Endodermal cell (in vitro differentiated cells): ENCODE data around the gene AP1S1. TPM values are rescaled to one million over a fixed set of nuclear protein-coding genes. Genes with fewer than 3 reads are reported as not detected.

Experiments
- DNase-seq: peaks from one replicate; pipeline ENCODE4 v3.0.0-alpha.2; 2017
- H3K27ac ChIP-seq: 2 replicates; pipeline ENCODE4 v1.5.1; 2013; ENCODE audit warnings: mild to moderate bottlenecking, low read depth, low read length, moderate library complexity
- H3K27me3 ChIP-seq: 2 replicates; pipeline ENCODE4 v1.6.1; 2013; ENCODE audit warnings: mild to moderate bottlenecking, low read length, moderate library complexity; ENCODE audit not compliant: insufficient read depth, control insufficient read depth, poor library complexity, severe bottlenecking
- H3K36me3 ChIP-seq: 2 replicates; pipeline ENCODE4 v1.7.0; 2013; ENCODE audit warnings: mild to moderate bottlenecking, low read length, moderate library complexity; ENCODE audit not compliant: control insufficient read depth, insufficient read depth
- H3K4me1 ChIP-seq: one replicate; pipeline ENCODE4 v1.7.0; 2013; ENCODE audit warnings: low read length; ENCODE audit not compliant: control insufficient read depth, insufficient read depth
- H3K4me3 ChIP-seq: 2 replicates; pipeline ENCODE4 v1.5.1; 2013; ENCODE audit warnings: mild to moderate bottlenecking, low read length, moderate library complexity
- H3K9ac ChIP-seq: 2 replicates; pipeline ENCODE4 v1.6.1; 2013; ENCODE audit warnings: mild to moderate bottlenecking, low read length, moderate library complexity; ENCODE audit not compliant: poor library complexity, severe bottlenecking; ENCODE audit errors: extremely low read depth
- H3K9me3 ChIP-seq: 2 replicates; pipeline ENCODE4 v1.6.1; 2013; ENCODE audit warnings: mild to moderate bottlenecking, low read length, moderate library complexity; ENCODE audit not compliant: control insufficient read depth
- H3K27ac Mint-ChIP-seq: 2 replicates; pipeline ENCODE4 v1.8.0; 2020; ENCODE audit warnings: mixed read lengths
- H3K27me3 Mint-ChIP-seq: 2 replicates; pipeline ENCODE4 v1.8.0; 2021; ENCODE audit warnings: mild to moderate bottlenecking, mixed read lengths; ENCODE audit not compliant: insufficient read depth
- H3K36me3 Mint-ChIP-seq: 2 replicates; pipeline ENCODE4 v1.8.0; 2020; ENCODE audit warnings: low read depth, mixed read lengths
- H3K4me1 Mint-ChIP-seq: 2 replicates; pipeline ENCODE4 v1.8.0; 2020; ENCODE audit warnings: mixed read lengths
- H3K4me3 Mint-ChIP-seq: 2 replicates; pipeline ENCODE4 v1.8.0; 2020; ENCODE audit warnings: mild to moderate bottlenecking, moderate library complexity, mixed read lengths
- H3K9me3 Mint-ChIP-seq: 2 replicates; pipeline ENCODE4 v1.8.0; 2020; ENCODE audit warnings: mild to moderate bottlenecking, mixed read lengths
- CTCF ChIP-seq: fragments of 200-600 bp; sonication (generic); conservative IDR thresholded peaks from 2 replicates; pipeline ENCODE4 v1.5.0; 2021; ENCODE audit warnings: antibody characterized with exemption, mild to moderate bottlenecking
- WGBS, 2 experiments: methylation state at CpG; one replicate each; pipeline versions ENCODE4 v1.1.5 to v1.1.7; 2013; ENCODE audit warnings: missing lambda C conversion rate in 2 of 2, mixed read lengths in 1 of 2; ENCODE audit not compliant: insufficient coverage in 1 of 2, insufficient read length in 1 of 2; 5-methylcytosine and 5-hydroxymethylcytosine counted together
- total RNA-seq, 2 donors: library from RNA; stranded (reverse); fragmentation: NEBNext Ultra II Directional in 1 of 2; extraction: Animal tissue kit (Norgen Biotek cat#: 25700) in 1 of 2; gene quantifications; 2 replicates in 1 of 2; 3 replicates in 1 of 2; pipeline ENCODE4 v1.2.1, GENCODE V29; 2021

AP1S1 gene
- total RNA-seq, 2 donors from 2014 or later, result 43.8 to 50.2 TPM

GRCh38 chr7:101163279-101164070 lies 9.2 kb downstream of the AP1S1 start:
- H3K9me3 ChIP-seq, result no peaks in the 10 kb centered on the region
- Mint-ChIP-seq H3K9me3 (no peaks in the 10 kb centered on the region), H3K4me1 (peaks cover 16% of the 10 kb centered on the region), H3K4me3 (peak overlapping the region; percentile 53), H3K36me3 (peaks cover 6% of the 10 kb centered on the region), H3K27ac (no peak overlapping the region), H3K27me3 (peaks cover 72% of the 10 kb centered on the region)
- DNase-seq, result peak; percentile 85
- H3K9ac ChIP-seq, result no peak overlapping the region
- H3K27ac ChIP-seq, result no peak overlapping the region
- peaks cover 5% of the 10 kb centered on the region for H3K36me3 ChIP-seq
- H3K4me1 ChIP-seq, result peaks cover 2% of the 10 kb centered on the region
- no peak for TF ChIP-seq CTCF
- H3K4me3 ChIP-seq, result peak overlapping the region; percentile 62
- WGBS, 2 experiments, result 0 to 1% methylated on average over 14 to 92 of the region's 92 CpGs
- peaks cover 68% of the 10 kb centered on the region for H3K27me3 ChIP-seq

- no peak overlapping the region for H3K27ac ChIP-seq
- H3K4me1 ChIP-seq, result peaks cover 2% of the 10 kb centered on the region
- Mint-ChIP-seq H3K27me3 (peaks cover 80% of the 10 kb centered on the region), H3K9me3 (no peaks in the 10 kb centered on the region), H3K36me3 (peaks cover 6% of the 10 kb centered on the region), H3K27ac (no peak overlapping the region), H3K4me3 (peak overlapping the region; percentile 53), H3K4me1 (peaks cover 16% of the 10 kb centered on the region)
- H3K36me3 ChIP-seq, result peaks cover under 1% of the 10 kb centered on the region
- no peak overlapping the region for H3K9ac ChIP-seq
- peaks cover 76% of the 10 kb centered on the region for H3K27me3 ChIP-seq
- peak; percentile 93 for DNase-seq
- no peak for TF ChIP-seq CTCF
- peak overlapping the region; percentile 62 for H3K4me3 ChIP-seq
- H3K9me3 ChIP-seq, result no peaks in the 10 kb centered on the region
- WGBS, 2 experiments, result 1% methylated on average over 43 to 75 of the region's 75 CpGs
Measured at GRCh38 chr7:101164071-101164840, 10.0 kb downstream of the AP1S1 start.

GRCh38 chr7:101165075-101165957 lies 11.0 kb downstream of the AP1S1 start, which contains the start of gene VGF:
TSS of gene VGF (minus strand) at chr7:101165569. CDS start at chr7:101164843, 726 bp downstream.
- H3K9me3 ChIP-seq, result no peaks in the 10 kb centered on the region
- no peak for TF ChIP-seq CTCF
- H3K4me3 ChIP-seq, result peak within 1 kb of the TSS; percentile 71
- Mint-ChIP-seq H3K27ac (peak within 1 kb of the TSS; percentile 33), H3K27me3 (peaks cover 90% of the 10 kb centered on the region), H3K36me3 (peaks cover under 1% of the 10 kb centered on the region), H3K4me3 (peak within 1 kb of the TSS; percentile 53), H3K9me3 (no peaks in the 10 kb centered on the region), H3K4me1 (peaks cover 20% of the 10 kb centered on the region)
- 1% methylated on average over 43 to 74 of the region's 74 CpGs for WGBS, 2 experiments
- peak; percentile 98 for DNase-seq
- H3K36me3 ChIP-seq, result no peaks in the 10 kb centered on the region
- H3K27ac ChIP-seq, result no peak within 1 kb of the TSS
- H3K27me3 ChIP-seq, result peaks cover 87% of the 10 kb centered on the region
- no peak within 1 kb of the TSS for H3K9ac ChIP-seq
- H3K4me1 ChIP-seq, result peaks cover 5% of the 10 kb centered on the region
